GM18907 (cell line): Measurements from ENCODE around the gene BACH2.

Source experiments
- ATAC-seq: cut with Tn5 transposase; IDR thresholded peaks from one replicate; pipeline ENCODE4 v1.9.1; 2021; ENCODE audit warnings: mild to moderate bottlenecking, moderate library complexity; ENCODE audit not compliant: unreplicated experiment

Gene BACH2

GRCh38 chr6:89951574-89952104 is 345.0 kb downstream of the BACH2 start:
- ATAC-seq: no peak

- ATAC-seq: no peak
These were observed 345.7 kb downstream of the BACH2 start for GRCh38 chr6:89950879-89951391.

GRCh38 chr6:89950446-89950845 is 346.2 kb downstream of the BACH2 start:
- ATAC-seq: no peak

- no peak for ATAC-seq
These were observed 347.8 kb downstream of the BACH2 start for GRCh38 chr6:89948876-89949275.

- ATAC-seq: no peak
These were observed 351.7 kb downstream of the BACH2 start for GRCh38 chr6:89944826-89945407.

GRCh38 chr6:89944181-89944755 is 352.4 kb downstream of the BACH2 start:
- no peak for ATAC-seq

GRCh38 chr6:89942601-89943000 is 354.0 kb downstream of the BACH2 start:
- no peak for ATAC-seq

GRCh38 chr6:89941763-89942497 is 354.7 kb downstream of the BACH2 start:
- ATAC-seq: no peak

- no peak for ATAC-seq
These were observed 355.4 kb downstream of the BACH2 start for GRCh38 chr6:89941031-89941762.

GRCh38 chr6:89940225-89941027 is 356.2 kb downstream of the BACH2 start:
- ATAC-seq: peak; percentile 74

GRCh38 chr6:89939144-89939543 is 357.5 kb downstream of the BACH2 start:
- ATAC-seq: no peak

- ATAC-seq: no peak
These were observed 358.6 kb downstream of the BACH2 start for GRCh38 chr6:89938014-89938413.

- no peak for ATAC-seq
These were observed 360.5 kb downstream of the BACH2 start for GRCh38 chr6:89936177-89936576.

- no peak for ATAC-seq
These were observed 361.8 kb downstream of the BACH2 start for GRCh38 chr6:89934685-89935366.

- no peak for ATAC-seq
These were observed 364.3 kb downstream of the BACH2 start for GRCh38 chr6:89932245-89932802.

GRCh38 chr6:89930789-89931188 is 365.9 kb downstream of the BACH2 start:
- ATAC-seq: no peak

GRCh38 chr6:89928604-89929003 is 368.0 kb downstream of the BACH2 start:
- no peak for ATAC-seq

GRCh38 chr6:89927791-89928550 is 368.7 kb downstream of the BACH2 start:
- ATAC-seq: no peak

GRCh38 chr6:89927264-89927663 is 369.4 kb downstream of the BACH2 start:
- ATAC-seq: no peak
